Measurements from ENCODE around the gene CIRBP. TPM values are rescaled to one million over a fixed set of nuclear protein-coding genes. Genes with fewer than 3 reads are reported as not detected.

Gene CIRBP
- total RNA-seq, 1 donor from 2014 or later = 192 TPM

DNA sequence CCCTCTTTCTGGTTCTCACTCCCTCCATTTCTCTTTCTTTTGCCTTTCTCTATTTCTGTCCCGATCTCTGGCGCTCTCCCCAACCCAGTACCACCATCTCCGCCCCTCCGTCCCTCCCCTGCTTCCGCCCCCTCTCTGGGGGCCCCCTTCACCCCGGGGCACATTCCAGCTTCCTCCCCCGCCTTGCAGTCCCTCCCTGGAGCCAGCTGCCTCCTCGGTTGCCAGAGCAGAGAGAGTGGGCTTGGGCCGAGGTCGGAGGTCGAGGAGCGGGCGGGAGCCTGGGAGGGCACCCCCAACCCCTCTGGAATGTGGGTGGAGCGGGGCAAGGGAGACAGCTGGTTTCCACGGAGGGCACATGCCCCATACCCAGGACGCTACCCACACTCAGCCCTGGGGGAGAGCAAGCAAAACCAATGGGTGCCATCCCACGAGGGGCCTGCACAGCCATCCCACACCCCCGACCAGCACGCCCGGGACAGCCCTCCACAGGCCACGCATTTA lies 6.5 kb upstream of the CIRBP start:
- Histone ChIP-seq H3K27ac (peak overlapping the region; percentile 97), H3K9me3 (no peaks in the 10 kb centered on the region), H3K36me3 (peaks cover 0 to 7% of the 10 kb centered on the region in 2 donors), H3K4me3 (no peak overlapping the region), H3K27me3 (no peaks in the 10 kb centered on the region), H3K4me1 (peaks cover 86% of the 10 kb centered on the region)
- TF ChIP-seq, protein P1, sequence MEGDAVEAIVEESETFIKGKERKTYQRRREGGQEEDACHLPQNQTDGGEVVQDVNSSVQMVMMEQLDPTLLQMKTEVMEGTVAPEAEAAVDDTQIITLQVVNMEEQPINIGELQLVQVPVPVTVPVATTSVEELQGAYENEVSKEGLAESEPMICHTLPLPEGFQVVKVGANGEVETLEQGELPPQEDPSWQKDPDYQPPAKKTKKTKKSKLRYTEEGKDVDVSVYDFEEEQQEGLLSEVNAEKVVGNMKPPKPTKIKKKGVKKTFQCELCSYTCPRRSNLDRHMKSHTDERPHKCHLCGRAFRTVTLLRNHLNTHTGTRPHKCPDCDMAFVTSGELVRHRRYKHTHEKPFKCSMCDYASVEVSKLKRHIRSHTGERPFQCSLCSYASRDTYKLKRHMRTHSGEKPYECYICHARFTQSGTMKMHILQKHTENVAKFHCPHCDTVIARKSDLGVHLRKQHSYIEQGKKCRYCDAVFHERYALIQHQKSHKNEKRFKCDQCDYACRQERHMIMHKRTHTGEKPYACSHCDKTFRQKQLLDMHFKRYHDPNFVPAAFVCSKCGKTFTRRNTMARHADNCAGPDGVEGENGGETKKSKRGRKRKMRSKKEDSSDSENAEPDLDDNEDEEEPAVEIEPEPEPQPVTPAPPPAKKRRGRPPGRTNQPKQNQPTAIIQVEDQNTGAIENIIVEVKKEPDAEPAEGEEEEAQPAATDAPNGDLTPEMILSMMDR (IDR thresholded peaks at IDR 0.05) = no peak
- TF ChIP-seq POLR2AphosphoS5 (IDR thresholded peaks at IDR 0.05; ENCODE audit: insufficient read depth in 1 of 2, low read depth in 1 of 2) (no peak), POLR2A (IDR thresholded peaks at IDR 0.05) (no peak)
- no peak for DNase-seq (ENCODE audit: extremely low spot score in 2 of 2)
- intact Hi-C loops (cut with DNase I) = no loop called here

GRCh38 chr19:1263188-1263587 lies 5.9 kb upstream of the CIRBP start:
- Histone ChIP-seq H3K27me3 (no peaks in the 10 kb centered on the region), H3K4me1 (peaks cover 86% of the 10 kb centered on the region), H3K9me3 (no peaks in the 10 kb centered on the region), H3K27ac (peak overlapping the region; percentile 97), H3K36me3 (peaks cover 0 to 2% of the 10 kb centered on the region in 2 donors), H3K4me3 (no peak overlapping the region)
- DNase-seq (ENCODE audit: extremely low spot score in 2 of 2) = no peak
- TF ChIP-seq POLR2AphosphoS5 (IDR thresholded peaks at IDR 0.05; ENCODE audit: insufficient read depth in 1 of 2, low read depth in 1 of 2) (no peak), POLR2A (IDR thresholded peaks at IDR 0.05) (no peak)
- TF ChIP-seq, protein P1 (IDR thresholded peaks at IDR 0.05) = no peak
- intact Hi-C loops (cut with DNase I) = no loop called here

- no peaks in the 10 kb centered on the region for H3K9me3 ChIP-seq
- peaks cover 77% of the 10 kb centered on the region for H3K4me1 ChIP-seq
- intact Hi-C loops (cut with DNase I) = no loop called here
- no peaks in the 10 kb centered on the region for H3K27me3 ChIP-seq
- peak overlapping the region; percentile 99 for H3K27ac ChIP-seq
- DNase-seq (ENCODE audit: extremely low spot score in 2 of 2) = peak in 1 of 2 donors; percentile 95
- peak in 1 of 2 donors; percentile 19 for TF ChIP-seq POLR2AphosphoS5 (IDR thresholded peaks at IDR 0.05; ENCODE audit: insufficient read depth in 1 of 2, low read depth in 1 of 2)
- no peak for TF ChIP-seq POLR2A (IDR thresholded peaks at IDR 0.05)
- no peak overlapping the region for H3K4me3 ChIP-seq
- H3K36me3 ChIP-seq = no peaks in the 10 kb centered on the region
Measured at GRCh38 chr19:1264801-1265614, 4.1 kb upstream of the CIRBP start.

- TF ChIP-seq POLR2AphosphoS5 (IDR thresholded peaks at IDR 0.05; ENCODE audit: insufficient read depth in 1 of 2, low read depth in 1 of 2) = no peak
- no peak for TF ChIP-seq POLR2A (IDR thresholded peaks at IDR 0.05)
- TF ChIP-seq, protein P1 (IDR thresholded peaks at IDR 0.05) = no peak
- Histone ChIP-seq H3K36me3 (peaks cover 0 to 4% of the 10 kb centered on the region in 2 donors), H3K27ac (peak overlapping the region; percentile 99), H3K4me3 (peak overlapping the region; percentile 54 to 69), H3K4me1 (peaks cover 77% of the 10 kb centered on the region), H3K27me3 (no peaks in the 10 kb centered on the region), H3K9me3 (no peaks in the 10 kb centered on the region)
- DNase-seq (ENCODE audit: extremely low spot score in 2 of 2) = peak in 1 of 2 donors; percentile 93
- intact Hi-C loops (cut with DNase I) = loop anchor here (1.0 kb wide), 1 partner anchor 21 kb away; no protein-coding TSS in a partner anchor
Measured at GRCh38 chr19:1265615-1266128, 3.5 kb upstream of the CIRBP start.

DNA sequence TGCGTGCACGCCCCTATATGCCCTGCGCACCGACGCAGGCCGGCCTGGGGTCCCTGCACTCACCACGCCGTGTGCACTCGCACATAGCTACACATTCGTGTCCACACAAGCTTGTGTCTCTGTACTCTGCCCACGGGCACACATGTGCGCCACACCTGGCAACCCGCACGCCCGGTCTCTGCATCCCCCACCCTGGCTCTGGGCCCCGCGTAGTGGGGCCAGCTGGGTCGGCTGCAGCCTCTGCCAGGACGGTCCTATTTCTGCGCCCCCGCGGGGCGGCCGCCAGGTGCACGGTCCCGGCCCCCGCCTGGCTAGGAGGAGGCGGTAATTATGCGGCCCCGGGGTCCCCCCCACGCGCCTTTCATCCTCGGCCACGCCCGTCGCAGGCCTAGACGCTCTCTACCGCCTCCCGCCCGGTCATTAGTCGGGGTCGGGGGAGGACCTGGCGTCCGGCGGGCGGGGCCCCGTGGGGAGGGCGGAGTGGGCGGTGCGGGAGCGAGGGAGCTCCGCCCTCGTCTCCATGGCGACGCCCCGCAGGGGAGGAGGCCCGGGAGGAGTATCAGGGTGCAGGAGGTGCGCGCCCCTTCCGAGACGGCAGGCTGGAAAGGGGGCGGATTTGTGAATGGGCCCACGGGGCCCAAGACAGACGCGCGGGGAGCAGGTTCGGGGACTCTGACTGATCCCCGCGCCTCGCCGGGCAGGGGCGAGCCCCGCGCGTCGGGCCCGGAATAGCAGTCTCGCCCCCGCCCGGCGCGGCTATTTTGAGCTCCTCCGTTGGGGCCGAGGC lies 2.8 kb upstream of the CIRBP start:
- peak overlapping the region; percentile 99 for H3K27ac ChIP-seq
- intact Hi-C loops (cut with DNase I) = loop anchor here (1.0 kb wide), 1 partner anchor 22 kb away; no protein-coding TSS in a partner anchor
- H3K27me3 ChIP-seq = no peaks in the 10 kb centered on the region
- peak overlapping the region; percentile 54 to 69 for H3K4me3 ChIP-seq
- H3K9me3 ChIP-seq = no peaks in the 10 kb centered on the region
- peaks cover 0 to 11% of the 10 kb centered on the region in 2 donors for H3K36me3 ChIP-seq
- DNase-seq (ENCODE audit: extremely low spot score in 2 of 2) = peak in 1 of 2 donors; percentile 92
- peaks cover 80% of the 10 kb centered on the region for H3K4me1 ChIP-seq
- TF ChIP-seq POLR2A (IDR thresholded peaks at IDR 0.05) (peak in 1 of 2 donors; percentile 5), POLR2AphosphoS5 (IDR thresholded peaks at IDR 0.05; ENCODE audit: insufficient read depth in 1 of 2, low read depth in 1 of 2) (peak; percentile 18 to 86)
- TF ChIP-seq, protein P1 (IDR thresholded peaks at IDR 0.05) = no peak

Measured in vagina (tissue), 2 donors.